Body of pancreas (tissue), 4 donors: Measurements from ENCODE around the gene AKAP8.
"Not testable (repeated sequence)": the region's sequence is repeated elsewhere in the genome, so short reads cannot be mapped to it uniquely, and the experiment has no call there.

Source experiments
- CTCF ChIP-seq, 7 experiments: fragments of 450-650 bp in 4 of 7; fragments of 200-600 bp in 3 of 7; sonication (generic) in 3 of 7; IDR thresholded peaks; one replicate each; pipeline ENCODE4 v1.5.1; 2016 to 2019; ENCODE audit warnings: antibody characterized with exemption in 7 of 7
- POLR2A ChIP-seq, 3 donors: fragments of 450-650 bp; IDR thresholded peaks; one replicate each; pipeline ENCODE4 v1.6.1; 2016; ENCODE audit warnings: antibody characterized with exemption in 3 of 3, mild to moderate bottlenecking in 2 of 3

DNA sequence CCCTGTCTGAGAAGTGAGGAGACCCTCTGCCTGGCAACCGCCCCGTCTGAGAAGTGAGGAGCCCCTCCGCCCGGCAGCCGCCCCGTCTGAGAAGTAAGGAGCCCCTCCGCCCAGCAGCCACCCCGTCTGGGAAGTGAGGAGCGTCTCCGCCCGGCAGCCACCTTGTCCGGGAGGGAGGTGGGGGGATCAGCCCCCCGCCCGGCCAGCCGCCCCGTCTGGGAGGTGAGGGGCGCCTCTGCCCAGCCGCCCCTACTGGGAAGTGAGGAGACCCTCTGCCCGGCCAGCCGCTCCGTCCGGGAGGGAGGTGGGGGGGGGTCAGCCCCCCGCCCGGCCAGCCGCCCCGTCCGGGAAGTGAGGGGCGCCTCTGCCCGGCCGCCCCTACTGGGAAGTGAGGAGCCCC, 16.5 kb downstream of the AKAP8 start:
- not testable (repeated sequence) for TF ChIP-seq CTCF, POLR2A (IDR thresholded peaks at IDR 0.05)
